LNCAP (cell line): ENCODE measurements around the gene HLA-DPB1.

Experiments
- TF ChIP-seq, protein P1 (sequence below): fragments of 450-650 bp; IDR thresholded peaks from 2 replicates; pipeline ENCODE4 v1.5.1; 2017; ENCODE audit warnings: mild to moderate bottlenecking

HLA-DPB1 gene

DNA sequence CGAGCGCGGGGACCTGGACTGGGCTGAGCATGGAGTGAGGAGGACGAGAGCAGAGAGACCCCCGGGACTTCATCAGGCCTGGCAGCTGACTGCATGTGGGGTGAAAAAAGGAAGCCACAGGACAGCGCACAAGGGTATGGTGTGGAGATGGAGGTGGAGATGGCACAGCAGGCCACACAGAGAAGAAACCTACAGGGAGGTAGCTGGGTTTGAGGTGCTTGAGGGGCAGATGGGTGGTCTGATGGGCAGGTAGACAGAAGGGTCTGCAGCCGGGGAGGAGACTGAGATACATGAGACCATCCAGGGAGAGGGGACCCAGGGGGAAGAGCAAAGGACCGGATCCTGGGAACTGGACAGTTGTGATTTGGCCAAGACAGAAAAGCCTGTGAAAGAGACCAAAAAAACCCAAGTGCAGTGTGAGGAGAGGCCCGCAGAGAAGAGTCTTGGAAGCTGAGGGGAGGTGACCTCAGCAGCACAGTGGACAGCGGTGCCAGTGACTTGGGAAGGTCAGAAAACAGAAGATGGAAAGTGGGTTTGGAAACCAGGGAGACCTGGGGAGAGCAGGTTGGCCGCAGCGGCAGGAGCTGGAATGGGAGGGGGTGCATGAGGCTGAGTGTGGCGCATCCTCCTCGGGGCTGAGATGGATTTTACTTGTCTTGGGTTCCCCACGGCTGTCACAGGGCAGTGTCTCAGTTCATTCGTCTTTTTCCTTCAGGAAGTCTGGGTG, 5.5 kb downstream of the HLA-DPB1 start:
- TF ChIP-seq, protein P1, sequence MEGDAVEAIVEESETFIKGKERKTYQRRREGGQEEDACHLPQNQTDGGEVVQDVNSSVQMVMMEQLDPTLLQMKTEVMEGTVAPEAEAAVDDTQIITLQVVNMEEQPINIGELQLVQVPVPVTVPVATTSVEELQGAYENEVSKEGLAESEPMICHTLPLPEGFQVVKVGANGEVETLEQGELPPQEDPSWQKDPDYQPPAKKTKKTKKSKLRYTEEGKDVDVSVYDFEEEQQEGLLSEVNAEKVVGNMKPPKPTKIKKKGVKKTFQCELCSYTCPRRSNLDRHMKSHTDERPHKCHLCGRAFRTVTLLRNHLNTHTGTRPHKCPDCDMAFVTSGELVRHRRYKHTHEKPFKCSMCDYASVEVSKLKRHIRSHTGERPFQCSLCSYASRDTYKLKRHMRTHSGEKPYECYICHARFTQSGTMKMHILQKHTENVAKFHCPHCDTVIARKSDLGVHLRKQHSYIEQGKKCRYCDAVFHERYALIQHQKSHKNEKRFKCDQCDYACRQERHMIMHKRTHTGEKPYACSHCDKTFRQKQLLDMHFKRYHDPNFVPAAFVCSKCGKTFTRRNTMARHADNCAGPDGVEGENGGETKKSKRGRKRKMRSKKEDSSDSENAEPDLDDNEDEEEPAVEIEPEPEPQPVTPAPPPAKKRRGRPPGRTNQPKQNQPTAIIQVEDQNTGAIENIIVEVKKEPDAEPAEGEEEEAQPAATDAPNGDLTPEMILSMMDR, result no peak

DNA sequence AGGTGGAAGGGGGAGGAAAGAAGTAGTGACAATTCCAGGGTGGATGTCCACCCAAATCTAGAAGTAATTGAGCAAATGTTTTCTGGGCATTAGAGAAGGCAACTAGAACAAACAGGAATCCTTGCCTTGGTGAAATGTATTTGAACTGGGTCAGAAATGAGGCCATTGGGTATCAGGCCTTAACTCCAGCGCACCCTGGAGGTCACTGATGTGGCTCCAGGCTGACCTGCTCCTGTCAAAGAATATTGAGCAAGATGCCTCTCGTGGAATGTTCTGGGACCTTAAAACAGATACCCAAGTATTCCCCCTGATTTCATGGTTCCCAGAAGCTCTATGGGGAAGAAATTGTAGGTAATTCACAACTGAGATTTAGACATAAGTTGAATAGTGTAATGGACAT, 6.9 kb downstream of the HLA-DPB1 start:
- TF ChIP-seq, protein P1, result peak; percentile 38; the same call in 1 of the 2 replicates

DNA sequence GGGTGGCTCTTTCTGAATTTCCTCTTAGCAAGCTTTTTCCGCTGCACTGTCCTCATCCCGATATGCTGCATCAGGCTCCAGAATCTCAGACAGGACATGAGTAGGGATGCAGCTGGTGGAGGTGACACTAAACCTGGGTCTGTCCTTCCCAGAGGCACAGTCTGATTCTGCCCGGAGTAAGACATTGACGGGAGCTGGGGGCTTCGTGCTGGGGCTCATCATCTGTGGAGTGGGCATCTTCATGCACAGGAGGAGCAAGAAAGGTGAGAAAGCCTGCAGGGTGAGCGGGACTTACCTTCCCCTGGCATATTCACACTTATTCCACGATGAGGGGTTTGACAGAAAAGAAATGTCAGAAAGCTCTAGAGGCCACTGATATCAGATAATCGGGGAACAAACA, 9.8 kb downstream of the HLA-DPB1 start:
- TF ChIP-seq, protein P1, result no peak

DNA sequence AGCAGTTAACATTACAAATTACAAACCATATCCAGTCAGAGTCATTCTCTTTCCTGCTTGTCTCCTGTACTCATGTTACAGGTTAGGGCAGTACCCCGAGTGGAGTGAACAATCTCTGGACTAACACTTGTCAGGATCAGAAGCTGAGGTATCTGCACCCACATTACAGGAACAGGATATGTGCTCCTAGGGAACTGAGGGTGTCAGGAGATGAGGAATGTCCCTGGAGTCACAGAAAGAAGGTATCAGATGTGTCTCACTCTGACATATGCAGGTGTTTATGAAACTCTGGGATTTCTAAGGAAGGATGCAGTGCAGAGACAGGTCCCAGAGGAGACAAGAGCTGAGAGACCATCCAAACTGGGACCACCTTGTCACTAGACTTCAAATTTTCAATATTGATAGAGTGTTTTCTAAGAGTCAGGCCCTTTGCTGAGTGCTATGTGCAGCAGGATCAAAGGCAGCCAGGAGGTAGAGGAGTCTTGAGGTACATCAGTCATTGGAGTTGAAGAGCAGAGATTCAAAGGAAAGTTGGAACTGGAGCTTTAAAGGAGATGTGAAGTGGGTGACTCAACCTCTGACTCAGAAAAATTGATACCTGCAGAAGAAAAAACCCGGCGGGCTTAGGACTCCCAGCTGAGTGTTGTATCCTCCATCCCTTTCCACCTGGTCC, 12.6 kb downstream of the HLA-DPB1 start:
- TF ChIP-seq, protein P1, result no peak

DNA sequence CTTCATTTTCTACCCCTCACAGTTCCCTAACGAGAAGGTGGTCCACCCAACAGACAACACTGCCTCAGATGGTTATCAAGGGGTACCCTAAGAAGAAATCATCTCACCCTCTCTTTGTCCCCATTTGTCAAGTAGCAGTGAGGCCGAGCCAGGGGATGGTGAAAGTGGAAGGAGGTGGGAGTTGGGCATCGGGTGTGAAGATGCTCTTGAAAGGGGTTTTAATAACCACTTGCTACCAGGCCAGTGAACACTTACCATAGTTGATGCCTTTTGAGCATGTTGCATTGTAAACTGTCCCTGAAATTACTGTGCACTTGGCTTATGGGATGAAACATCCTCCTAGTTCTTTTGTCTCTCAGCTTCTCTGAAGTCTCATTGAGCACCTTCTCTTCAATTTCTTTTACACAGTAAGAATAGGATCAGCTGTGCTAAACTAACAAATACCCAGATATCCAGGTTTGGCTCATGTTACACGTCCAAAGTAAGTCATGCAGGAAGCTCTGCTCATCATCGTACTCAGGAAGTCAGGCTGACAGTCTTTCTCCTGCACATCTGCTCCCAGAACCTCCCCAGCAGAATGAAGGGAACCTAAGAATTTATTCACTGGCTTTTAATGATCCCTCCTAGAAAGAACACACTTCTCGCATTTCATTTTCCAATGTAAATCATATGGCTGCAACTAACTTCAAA, 13.3 kb downstream of the HLA-DPB1 start:
- TF ChIP-seq, protein P1, result no peak

DNA sequence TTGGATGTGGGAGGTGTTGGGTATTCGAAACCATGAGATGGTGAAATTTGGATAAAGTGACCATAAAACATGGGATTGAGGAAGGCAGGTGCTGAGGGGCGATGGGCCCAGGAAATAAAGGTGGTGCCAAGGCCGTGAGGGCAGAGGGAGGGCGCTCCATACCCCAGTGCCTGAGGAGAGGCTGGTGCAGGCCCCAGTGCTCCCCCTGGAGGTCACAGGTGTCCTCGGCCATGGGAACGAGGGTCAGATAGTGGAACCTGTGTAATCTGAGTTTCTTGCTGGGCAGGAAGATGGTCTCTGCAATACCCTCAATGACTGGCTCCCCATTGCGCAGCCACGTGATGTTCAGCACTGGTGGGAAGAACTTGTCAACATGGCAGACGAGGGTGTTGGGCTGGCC, 16.2 kb downstream of the HLA-DPB1 start:
- TF ChIP-seq, protein P1, result peak; percentile 51

DNA sequence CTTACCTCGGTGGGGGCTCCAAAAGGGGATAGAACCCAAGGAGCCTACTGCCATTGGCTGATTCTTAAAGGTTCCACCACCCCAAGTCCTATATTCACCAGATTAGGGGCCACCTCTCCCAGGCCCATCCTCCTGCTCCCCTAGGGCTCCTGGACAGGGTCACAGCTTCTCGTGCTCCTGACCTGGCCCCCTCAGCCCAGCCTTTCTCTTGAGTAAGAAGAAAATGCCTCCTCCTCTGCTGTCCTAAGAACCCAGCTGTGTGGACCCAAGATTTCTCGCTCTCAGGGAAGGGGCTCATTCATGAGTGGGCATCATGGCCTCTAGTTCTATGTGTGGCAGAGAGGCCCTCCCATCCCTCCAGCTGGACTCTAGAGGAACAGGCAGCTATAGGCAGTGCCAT, 16.6 kb downstream of the HLA-DPB1 start:
- TF ChIP-seq, protein P1, result no peak
